Urinary bladder (tissue), 4 donors: ENCODE measurements around the gene LYSMD4. TPM values are rescaled to one million over a fixed set of nuclear protein-coding genes. Genes with fewer than 3 reads are reported as not detected.
A peak's percentile ranks its signal among the peaks of the same experiment; 100 is the strongest.
"Not testable (repeated sequence)": the region's sequence is repeated elsewhere in the genome, so short reads cannot be mapped to it uniquely, and the experiment has no call there.

Source experiments
- DNase-seq: peaks from one replicate; pipeline ENCODE4 v3.0.0-alpha.2; 2015; ENCODE audit errors: extremely low spot score
- H3K27ac ChIP-seq: one replicate; pipeline ENCODE4 v1.5.1; 2013; ENCODE audit warnings: low read depth, mild to moderate bottlenecking, moderate library complexity
- H3K36me3 ChIP-seq: one replicate; pipeline ENCODE4 v1.6.1; 2013; ENCODE audit warnings: mild to moderate bottlenecking, moderate library complexity; ENCODE audit not compliant: insufficient read depth
- H3K4me1 ChIP-seq: one replicate; pipeline ENCODE4 v1.6.1; 2013; ENCODE audit warnings: mild to moderate bottlenecking, moderate library complexity; ENCODE audit not compliant: insufficient read depth
- H3K4me3 ChIP-seq: one replicate; pipeline ENCODE4 v1.5.1; 2013; ENCODE audit warnings: low read depth, low read length
- WGBS: extraction: QIAGEN DNeasy Blood & Tissue Kit; methylation state at CpG from one replicate; pipeline ENCODE4 v1.1.7; 2013; 5-methylcytosine and 5-hydroxymethylcytosine counted together
- polyA plus RNA-seq: library from polyadenylated mRNA; stranded (reverse); fragments of 200-250 nt; gene quantifications from one replicate; pipeline ENCODE4 v1.2.3, GENCODE V29; 2013
- total RNA-seq: library from RNA; depleted of rRNA; stranded (reverse); fragments of >200 nt; gene quantifications from one replicate; pipeline ENCODE4 v1.2.3, GENCODE V29; 2014
- donor health status: healthy with polysubstance abuse.
- donor health status: healthy.

Gene LYSMD4
- total and polyA plus RNA-seq, 2 donors, result 7.5 to 19.1 TPM

- DNase-seq, result no peak
- Histone ChIP-seq H3K4me3 (no peak overlapping the region), H3K4me1 (no peaks in the 10 kb centered on the region), H3K27ac (no peak overlapping the region), H3K36me3 (no peaks in the 10 kb centered on the region)
- WGBS, result 84% methylated on average over 7 of the region's 7 CpGs
Measured at GRCh38 chr15:99738021-99738847, 5.0 kb upstream of the LYSMD4 start.

DNA sequence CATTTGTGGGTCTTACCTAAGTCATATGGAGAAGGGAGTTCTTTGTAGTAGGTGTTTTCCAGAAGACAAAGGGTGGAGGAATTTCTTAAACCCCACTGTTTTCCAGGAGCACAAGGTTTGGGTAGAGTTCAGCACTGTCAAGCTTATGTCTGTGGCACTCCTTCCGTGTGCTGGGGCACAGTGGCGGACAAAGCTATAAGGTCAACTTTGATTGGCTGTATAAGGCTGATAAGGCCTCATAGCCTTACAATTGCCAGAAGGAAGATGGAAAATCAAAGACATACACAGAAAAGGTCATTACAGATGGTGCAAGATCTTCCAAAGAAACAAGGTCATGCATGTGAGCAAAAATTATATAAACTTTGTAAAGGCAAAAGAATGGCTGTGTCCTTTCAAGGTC lies 3.5 kb upstream of the LYSMD4 start:
- no peak overlapping the region for H3K4me3 ChIP-seq
- WGBS, result 75% methylated on average over 2 of the region's 2 CpGs
- H3K27ac ChIP-seq, result no peak overlapping the region
- no peaks in the 10 kb centered on the region for H3K4me1 ChIP-seq
- DNase-seq, result no peak
- H3K36me3 ChIP-seq, result no peaks in the 10 kb centered on the region

DNA sequence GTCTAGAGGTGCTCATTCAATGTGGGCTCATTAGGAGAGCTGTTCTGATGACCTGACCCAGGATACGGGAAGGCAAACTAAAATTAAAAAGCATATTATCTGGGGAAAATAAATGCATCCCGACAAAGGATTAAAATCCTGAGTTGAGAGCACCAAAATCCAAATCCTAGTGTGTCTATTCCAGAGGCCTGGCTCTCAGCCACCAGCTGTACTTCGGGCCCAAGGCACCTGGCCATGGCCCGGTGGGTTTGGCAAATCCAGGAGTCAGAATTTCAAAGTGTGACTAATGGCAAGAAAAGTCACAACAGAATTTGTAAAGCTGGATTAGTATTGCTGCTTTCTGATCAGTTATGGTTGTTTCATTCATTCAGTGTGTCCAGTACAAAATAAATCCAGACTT lies 2.6 kb upstream of the LYSMD4 start:
- Histone ChIP-seq H3K36me3 (no peaks in the 10 kb centered on the region), H3K4me1 (no peaks in the 10 kb centered on the region), H3K27ac (no peak overlapping the region), H3K4me3 (no peak overlapping the region)
- DNase-seq, result no peak
- WGBS, result 84% methylated on average over 4 of the region's 4 CpGs

DNA sequence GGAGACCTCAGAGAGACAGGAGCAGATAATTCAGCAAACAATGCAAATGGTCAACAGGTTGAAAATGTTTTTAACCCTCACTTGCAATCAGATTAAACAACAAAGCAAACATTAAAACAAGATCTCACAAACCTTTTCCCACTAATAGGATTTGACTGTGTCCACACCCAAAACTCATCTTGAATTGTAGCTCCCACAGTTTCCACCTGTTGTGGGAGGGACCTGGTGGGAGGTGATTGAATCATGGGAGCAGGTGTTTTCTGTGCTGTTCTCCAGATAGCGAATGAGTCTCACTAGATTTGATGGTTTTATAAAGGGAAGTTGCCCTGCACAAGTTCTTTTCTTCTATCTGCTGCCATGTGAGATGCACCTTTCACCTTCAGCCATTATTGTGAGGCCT lies 1.3 kb upstream of the LYSMD4 start:
- no peak overlapping the region for H3K4me3 ChIP-seq
- no peak for DNase-seq
- no peak overlapping the region for H3K27ac ChIP-seq
- no peaks in the 10 kb centered on the region for H3K36me3 ChIP-seq
- H3K4me1 ChIP-seq, result no peaks in the 10 kb centered on the region
- 93% methylated on average over 1 of the region's 1 CpG for WGBS

DNA sequence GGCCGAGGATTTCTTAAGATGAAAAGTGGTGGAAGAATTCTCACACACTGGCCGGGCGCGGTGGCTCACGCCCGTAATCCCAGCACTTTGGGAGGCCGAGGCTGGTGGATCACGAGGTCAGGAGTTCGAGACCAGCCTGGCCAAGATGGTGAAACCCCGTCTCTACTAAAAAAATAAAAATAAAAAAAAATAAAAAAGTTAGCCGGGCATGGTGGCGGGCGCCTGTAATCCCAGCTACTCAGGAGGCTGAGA lies 729 bp upstream of the LYSMD4 start:
- not testable (repeated sequence) for H3K4me1 ChIP-seq, H3K27ac ChIP-seq, DNase-seq, H3K4me3 ChIP-seq, H3K36me3 ChIP-seq
- WGBS, result 94% methylated on average over 13 of the region's 13 CpGs

- WGBS, result under 1% methylated on average over 46 of the region's 46 CpGs
- DNase-seq, result no peak
- H3K4me1 ChIP-seq, result no peaks in the 10 kb centered on the region
Measured at GRCh38 chr15:99732751-99733267, 428 bp downstream of the LYSMD4 start.

GRCh38 chr15:99732124-99732750 lies 1.0 kb downstream of the LYSMD4 start:
- 13% methylated on average over 18 of the region's 18 CpGs for WGBS
- Histone ChIP-seq H3K4me1 (no peaks in the 10 kb centered on the region), H3K27ac (no peak overlapping the region), H3K36me3 (no peaks in the 10 kb centered on the region), H3K4me3 (peak overlapping the region; percentile 77)
- no peak for DNase-seq

More at GRCh38 chr15:99732751-99733267, 428 bp downstream of the LYSMD4 start:
- peak overlapping the region; percentile 77 for H3K4me3 ChIP-seq
- peak overlapping the region; percentile 74 for H3K27ac ChIP-seq
- H3K36me3 ChIP-seq, result no peaks in the 10 kb centered on the region

- Histone ChIP-seq H3K4me3 (peak overlapping the region; percentile 77), H3K36me3 (no peaks in the 10 kb centered on the region), H3K27ac (no peak overlapping the region), H3K4me1 (no peaks in the 10 kb centered on the region)
- WGBS, result 74% methylated on average over 26 of the region's 26 CpGs
- DNase-seq, result no peak
Measured at GRCh38 chr15:99731336-99732123, 1.7 kb downstream of the LYSMD4 start.

DNA sequence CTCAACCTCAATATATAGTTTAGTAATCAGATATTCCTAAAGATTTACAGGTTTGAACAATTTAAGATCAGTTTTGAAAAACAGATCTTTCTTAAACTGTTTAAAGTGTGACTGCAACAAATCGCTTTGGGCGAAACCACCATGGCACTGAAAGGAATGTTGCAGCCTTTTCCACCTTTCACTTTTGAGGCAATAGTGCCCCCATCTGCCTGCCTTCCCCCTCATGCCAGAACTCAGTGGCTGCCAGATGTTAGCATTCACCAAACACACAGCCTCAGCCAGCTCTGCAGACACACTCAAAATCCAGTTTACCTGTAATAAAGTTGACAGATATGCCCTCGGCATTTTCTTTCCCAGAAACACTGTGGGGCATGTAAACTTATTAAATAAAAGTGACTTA lies 3.3 kb downstream of the LYSMD4 start:
- DNase-seq, result no peak
- 60% methylated on average over 3 of the region's 3 CpGs for WGBS
- no peaks in the 10 kb centered on the region for H3K4me1 ChIP-seq

DNA sequence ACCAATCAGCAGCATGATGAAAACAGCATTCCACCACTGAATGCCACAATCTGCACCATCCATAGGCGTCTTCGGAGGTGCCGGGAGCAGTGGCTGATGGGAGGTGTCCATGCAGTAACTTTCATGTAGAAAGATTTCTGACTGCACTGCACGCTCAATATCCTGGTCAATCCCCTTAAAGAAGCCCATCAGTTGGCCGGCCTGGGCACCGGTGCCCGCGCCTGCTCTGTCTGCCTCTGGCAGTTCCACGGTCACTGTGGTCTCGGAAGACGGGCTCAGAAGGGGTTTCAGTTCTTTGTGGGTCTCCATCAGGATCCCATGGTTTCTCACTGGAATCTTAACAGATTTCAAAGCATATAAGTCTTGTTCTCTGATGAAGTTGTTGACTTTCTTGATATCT lies 3.9 kb downstream of the LYSMD4 start:
- 91% methylated on average over 11 of the region's 11 CpGs for WGBS
- no peak overlapping the region for H3K4me3 ChIP-seq
- no peak overlapping the region for H3K27ac ChIP-seq
- no peaks in the 10 kb centered on the region for H3K36me3 ChIP-seq
- DNase-seq, result no peak
- H3K4me1 ChIP-seq, result no peaks in the 10 kb centered on the region

More for the DNA sequence above, 3.3 kb downstream of the LYSMD4 start:
- Histone ChIP-seq H3K27ac (no peak overlapping the region), H3K36me3 (no peaks in the 10 kb centered on the region), H3K4me3 (no peak overlapping the region)

DNA sequence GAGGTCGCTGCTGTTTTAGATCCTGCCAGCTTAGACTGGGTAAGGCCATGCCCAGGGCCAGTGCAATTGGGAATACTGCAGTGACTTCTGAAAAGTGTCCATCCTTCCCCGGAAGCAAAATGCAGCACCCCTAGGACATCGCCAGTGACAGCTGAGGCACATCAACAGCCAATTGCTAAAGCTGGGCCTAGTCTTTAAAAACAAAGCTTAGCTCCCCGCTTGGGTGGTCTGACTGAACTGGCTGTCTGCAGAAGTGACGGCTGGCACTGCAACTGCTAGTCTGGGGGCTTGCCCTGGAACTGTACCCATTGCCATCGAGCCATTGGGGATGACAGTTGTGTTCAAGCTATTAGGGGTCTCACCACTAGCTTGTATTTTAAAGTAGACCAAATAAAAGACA lies 4.3 kb downstream of the LYSMD4 start:
- 73% methylated on average over 6 of the region's 6 CpGs for WGBS
- Histone ChIP-seq H3K4me3 (no peak overlapping the region), H3K36me3 (no peaks in the 10 kb centered on the region), H3K27ac (no peak overlapping the region), H3K4me1 (no peaks in the 10 kb centered on the region)
- DNase-seq, result no peak

DNA sequence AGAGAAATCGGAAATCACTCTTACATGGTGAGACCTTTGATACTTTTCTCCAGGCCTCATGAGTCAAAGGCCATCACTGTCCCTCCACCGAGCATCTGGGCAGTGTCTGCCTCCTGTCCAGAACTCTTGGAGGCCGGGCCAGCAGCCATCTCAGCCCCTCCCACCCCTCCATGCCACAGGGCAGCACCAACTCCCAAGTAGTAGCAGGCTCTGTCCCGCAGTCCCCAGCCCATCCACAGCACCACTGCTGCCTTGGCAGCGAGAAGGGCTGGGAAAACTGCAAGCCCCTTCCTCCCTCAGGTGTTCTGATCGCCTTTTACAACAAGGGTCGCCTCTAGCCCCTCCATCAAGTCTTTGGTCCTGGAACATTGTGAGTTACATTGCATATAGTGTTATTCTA lies 5.5 kb downstream of the LYSMD4 start:
- Histone ChIP-seq H3K27ac (no peak overlapping the region), H3K4me3 (no peak overlapping the region), H3K4me1 (no peaks in the 10 kb centered on the region), H3K36me3 (no peaks in the 10 kb centered on the region)
- 82% methylated on average over 7 of the region's 7 CpGs for WGBS
- DNase-seq, result no peak

- Histone ChIP-seq H3K4me1 (no peaks in the 10 kb centered on the region), H3K27ac (no peak overlapping the region), H3K4me3 (no peak overlapping the region), H3K36me3 (no peaks in the 10 kb centered on the region)
- DNase-seq, result no peak
- 89% methylated on average over 1 of the region's 1 CpG for WGBS
Measured at GRCh38 chr15:99727330-99727729, 5.9 kb downstream of the LYSMD4 start.

- no peak for DNase-seq
- Histone ChIP-seq H3K4me3 (no peak overlapping the region), H3K36me3 (no peaks in the 10 kb centered on the region), H3K4me1 (no peaks in the 10 kb centered on the region), H3K27ac (no peak overlapping the region)
- WGBS, result 91% methylated on average over 7 of the region's 7 CpGs
Measured at GRCh38 chr15:99726333-99726732, 6.9 kb downstream of the LYSMD4 start.
